ENCODE results near the gene F11R.

GRCh38 chr1:161038523-161039153, 17.7 kb upstream of the F11R start, which contains the start of gene TSTD1:
- TF ChIP-seq POLR2A (IDR thresholded peaks at IDR 0.05) (no peak), CTCF (IDR thresholded peaks at IDR 0.05) (no peak)

Data from testis (tissue), 2 donors.